NCI-H1092 (cell line): Measurements from ENCODE around the gene GNG11.
"Not testable (repeated sequence)": the region's sequence is repeated elsewhere in the genome, so short reads cannot be mapped to it uniquely, and the experiment has no call there.

Source experiments
- DNase-seq: peaks from one replicate; lab custom pipeline; 2025; lab: John Stamatoyannopoulos, UW

The GNG11 gene

GRCh38 chr7:93911661-93912060 is 9.9 kb upstream of the GNG11 start:
- DNase-seq = not testable (repeated sequence)

GRCh38 chr7:93913197-93913596 is 8.3 kb upstream of the GNG11 start:
- DNase-seq = no peak

- DNase-seq = no peak
These were observed 6.9 kb upstream of the GNG11 start for GRCh38 chr7:93914581-93915066.

- not testable (repeated sequence) for DNase-seq
These were observed 6.2 kb upstream of the GNG11 start for GRCh38 chr7:93915206-93915842.

- DNase-seq = not testable (repeated sequence)
These were observed 5.6 kb upstream of the GNG11 start for GRCh38 chr7:93915888-93916287.

- not testable (repeated sequence) for DNase-seq
These were observed 5.2 kb upstream of the GNG11 start for GRCh38 chr7:93916315-93916714.

- no peak for DNase-seq
These were observed 896 bp upstream of the GNG11 start for GRCh38 chr7:93920496-93921182.

GRCh38 chr7:93921186-93921585 is 349 bp upstream of the GNG11 start:
- DNase-seq = no peak

- DNase-seq = no peak
These were observed 1.8 kb downstream of the GNG11 start for GRCh38 chr7:93923296-93923695.

- no peak for DNase-seq
These were observed 2.4 kb downstream of the GNG11 start for GRCh38 chr7:93923942-93924341.

- no peak for DNase-seq
These were observed 5.3 kb downstream of the GNG11 start for GRCh38 chr7:93926800-93927199.

GRCh38 chr7:93927585-93927984 is 6.0 kb downstream of the GNG11 start:
- DNase-seq = no peak

- no peak for DNase-seq
These were observed 10.1 kb downstream of the GNG11 start for GRCh38 chr7:93931655-93932054.

GRCh38 chr7:93933156-93933555 is 11.6 kb downstream of the GNG11 start:
- DNase-seq = no peak

- no peak for DNase-seq
These were observed 13.6 kb downstream of the GNG11 start for GRCh38 chr7:93935102-93935501.

GRCh38 chr7:93937818-93938217 is 16.3 kb downstream of the GNG11 start:
- DNase-seq = no peak

- no peak for DNase-seq
These were observed 16.8 kb downstream of the GNG11 start for GRCh38 chr7:93938293-93938692.

- DNase-seq = no peak
These were observed 20.4 kb downstream of the GNG11 start for GRCh38 chr7:93941945-93942344.

- no peak for DNase-seq
These were observed 22.4 kb downstream of the GNG11 start for GRCh38 chr7:93943816-93944540.

- no peak for DNase-seq
These were observed 23.1 kb downstream of the GNG11 start for GRCh38 chr7:93944673-93945072.

GRCh38 chr7:93945083-93945482 is 23.5 kb downstream of the GNG11 start:
- DNase-seq = no peak

- DNase-seq = no peak
These were observed 24.4 kb downstream of the GNG11 start for GRCh38 chr7:93945756-93946535.
